ELR (cell line): ENCODE data around the gene CPSF4.

Experiments used
- DNase-seq: peaks from one replicate; pipeline ENCODE4 v3.0.0-alpha.2; 2015; ENCODE audit warnings: low read depth

CPSF4 gene

GRCh38 chr7:99448855-99449254, 10.1 kb downstream of the CPSF4 start:
- no peak for DNase-seq

GRCh38 chr7:99449326-99449725, 10.6 kb downstream of the CPSF4 start:
- no peak for DNase-seq

GRCh38 chr7:99451936-99452335, 13.2 kb downstream of the CPSF4 start:
- DNase-seq = no peak

DNA sequence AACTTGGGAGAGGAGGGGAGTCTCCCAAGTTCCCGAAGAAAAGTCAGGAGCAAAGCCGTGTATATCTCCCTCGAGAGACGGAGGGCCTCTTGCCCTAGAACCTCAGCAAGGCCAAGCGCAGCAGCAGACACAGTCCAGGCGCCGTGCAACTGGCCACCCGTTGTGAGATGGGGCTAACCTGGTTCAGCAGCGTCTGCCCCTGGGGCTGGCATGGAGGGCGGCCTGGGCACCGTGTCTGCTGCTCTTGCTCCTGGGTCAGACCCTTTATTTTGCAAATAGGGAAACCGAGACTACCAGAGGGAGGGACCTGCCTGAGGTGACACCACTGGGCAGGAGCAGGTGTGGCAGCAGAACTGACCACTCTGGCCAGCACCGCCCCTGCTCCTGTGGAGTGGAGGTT, 13.8 kb downstream of the CPSF4 start:
- DNase-seq = no peak

- DNase-seq = no peak
These were observed 14.4 kb downstream of the CPSF4 start for GRCh38 chr7:99453105-99453504.

DNA sequence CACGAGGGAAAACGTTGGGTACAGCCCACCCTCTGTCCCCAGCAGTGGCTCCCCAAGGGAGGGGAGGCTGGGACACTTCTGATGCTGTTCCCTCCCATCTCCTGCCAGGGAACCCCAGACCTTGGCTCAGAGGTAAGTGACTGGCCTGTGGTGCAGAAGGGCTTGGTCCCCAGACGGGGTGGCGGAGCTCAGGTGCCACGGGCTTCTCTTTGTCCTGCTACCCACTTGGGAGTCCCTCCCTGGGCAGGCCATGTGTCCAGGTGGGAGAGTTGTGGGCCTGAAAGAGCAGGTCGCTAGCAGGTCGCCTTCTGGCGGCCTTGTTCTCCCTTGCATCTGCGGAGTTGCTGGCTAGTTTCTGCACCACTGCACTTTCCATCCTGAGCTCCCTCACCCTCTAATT, 17.1 kb downstream of the CPSF4 start:
- no peak for DNase-seq

DNA sequence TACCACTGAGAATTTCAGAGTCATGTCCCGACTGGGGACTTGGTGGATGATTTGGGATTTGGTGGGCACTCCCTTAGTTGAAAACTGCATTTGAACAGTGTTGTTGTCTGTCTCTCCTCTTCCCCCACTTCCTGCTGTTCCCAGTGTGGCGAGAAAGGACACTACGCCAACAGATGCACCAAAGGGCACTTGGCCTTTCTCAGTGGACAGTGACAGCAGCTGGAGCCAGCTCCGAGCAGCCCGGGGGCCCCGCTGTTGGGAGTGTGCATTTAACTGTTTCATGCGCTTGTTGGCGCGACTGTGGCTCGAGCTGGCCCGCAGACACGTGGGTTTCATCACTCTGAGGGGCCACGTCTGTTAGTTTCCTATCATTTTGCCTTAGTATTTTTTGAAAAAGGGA, 17.5 kb downstream of the CPSF4 start:
- DNase-seq = no peak

- no peak for DNase-seq
These were observed 18.4 kb downstream of the CPSF4 start for GRCh38 chr7:99457050-99457649.

DNA sequence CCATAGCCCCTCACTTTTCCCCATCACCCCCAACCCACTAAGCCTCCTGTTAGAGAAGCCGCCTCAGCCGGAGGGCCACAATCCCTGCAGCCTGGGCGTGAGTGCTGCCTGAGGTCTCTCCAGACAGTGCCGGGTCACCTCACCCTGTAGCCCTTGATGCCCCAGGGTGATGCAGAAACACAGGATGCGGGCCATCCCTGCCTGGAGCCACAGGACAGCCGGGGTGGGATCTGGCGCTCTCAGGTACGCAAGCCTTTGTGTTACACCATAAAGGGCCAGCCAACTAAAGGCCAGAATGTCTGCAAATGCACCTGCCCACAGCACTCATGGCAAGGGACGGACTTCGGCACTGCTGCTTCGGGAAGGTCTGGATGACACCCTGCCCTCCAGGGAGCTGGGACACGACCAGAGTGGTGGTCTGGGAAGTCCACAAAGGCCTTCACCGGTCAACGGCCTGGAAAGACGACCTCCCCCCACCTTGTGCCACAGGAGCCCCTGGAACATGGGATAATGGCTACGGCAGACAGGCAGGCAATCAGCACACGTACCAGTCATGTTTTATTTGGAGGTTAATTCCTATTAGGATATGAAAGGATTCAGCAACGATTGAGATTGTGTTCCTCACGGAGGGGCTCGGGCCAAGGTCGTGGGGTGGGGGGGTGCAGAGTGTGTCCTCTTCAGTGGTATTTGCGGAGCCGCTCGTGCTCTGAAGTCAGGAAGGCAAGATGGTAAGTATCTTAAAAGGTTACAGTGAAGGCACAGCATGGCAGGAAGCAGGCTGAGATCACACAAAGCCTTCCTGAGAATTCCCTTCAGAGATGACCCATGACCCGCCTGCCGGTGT, 19.1 kb downstream of the CPSF4 start:
- DNase-seq = no peak

- DNase-seq = peak; percentile 62
These were observed 20.3 kb downstream of the CPSF4 start for GRCh38 chr7:99459087-99459486.

GRCh38 chr7:99460651-99461050, 21.9 kb downstream of the CPSF4 start:
- no peak for DNase-seq

GRCh38 chr7:99461221-99461620, 22.5 kb downstream of the CPSF4 start:
- DNase-seq = peak; percentile 27

DNA sequence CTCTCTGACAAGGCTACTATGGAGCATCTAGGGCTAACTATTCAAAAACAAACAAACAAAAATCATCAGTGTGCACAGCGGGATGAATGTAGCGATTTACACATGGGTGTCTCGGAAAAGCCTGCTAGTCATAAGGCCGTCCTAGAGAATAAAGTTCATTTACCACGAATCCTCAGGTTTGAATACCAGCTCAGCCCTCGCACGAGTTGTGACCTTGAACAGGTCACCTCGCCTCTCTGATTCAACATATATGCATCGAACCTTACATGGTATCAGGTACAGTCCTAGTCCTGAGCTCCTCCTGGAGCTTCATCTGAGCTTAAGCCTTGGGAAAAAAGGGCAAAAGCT, 26.7 kb downstream of the CPSF4 start:
- DNase-seq = no peak

GRCh38 chr7:99468336-99468918, 29.7 kb downstream of the CPSF4 start:
- DNase-seq = no peak

DNA sequence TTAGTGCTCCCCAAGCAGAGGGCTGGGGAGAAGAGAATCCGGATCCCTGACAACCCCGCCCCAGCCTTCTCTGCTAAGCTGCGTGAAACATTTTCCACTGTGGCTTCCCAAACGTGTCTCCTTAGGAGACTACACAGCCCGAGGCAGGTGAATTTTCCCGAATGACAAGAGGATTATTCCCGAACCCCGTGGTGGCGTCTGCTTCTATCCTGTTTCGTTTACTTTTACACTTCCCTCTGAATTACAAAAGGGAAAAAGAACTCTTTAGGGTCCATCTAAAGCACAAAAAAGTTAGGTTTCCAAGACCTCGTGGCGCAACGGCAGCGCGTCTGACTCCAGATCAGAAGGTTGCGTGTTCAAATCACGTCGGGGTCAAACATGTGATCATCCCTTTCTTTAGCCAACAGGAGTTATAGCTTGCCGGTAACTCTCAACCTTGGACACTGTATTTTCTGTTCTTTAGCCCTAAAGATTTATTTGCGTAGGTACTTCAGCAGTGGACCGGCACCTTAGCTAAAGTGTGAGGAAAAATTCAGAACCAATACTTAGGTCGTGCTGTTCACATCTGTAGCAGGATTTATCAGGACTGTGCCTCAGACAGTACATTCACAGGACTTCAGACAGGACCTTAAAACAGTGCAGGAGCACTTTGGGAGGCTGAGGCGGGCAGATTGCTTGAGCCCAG, 30.8 kb downstream of the CPSF4 start:
- DNase-seq = peak; percentile 40

- peak; percentile 96 for DNase-seq
These were observed 34.0 kb downstream of the CPSF4 start, which contains the start of gene ZNF789 for GRCh38 chr7:99472561-99473314. TSS of gene ZNF789 (plus strand) at chr7:99472890. CDS start at chr7:99476457, 3,567 bp downstream.

DNA sequence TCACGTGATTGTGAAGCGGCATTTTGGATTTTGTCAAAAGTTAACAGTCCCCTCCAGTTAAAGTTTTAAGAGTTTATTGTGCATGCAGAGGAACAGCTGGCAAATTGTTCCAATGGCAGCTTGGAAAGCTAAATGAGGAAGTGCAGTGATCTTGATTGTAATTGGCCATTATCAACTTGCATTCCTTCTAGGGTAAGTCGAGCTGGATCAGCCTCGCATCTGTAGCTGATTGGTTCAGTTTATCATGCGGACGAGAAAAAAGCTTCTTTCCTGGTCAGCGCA, 34.5 kb downstream of the CPSF4 start:
- peak; percentile 70 for DNase-seq

GRCh38 chr7:99476107-99476506, 37.4 kb downstream of the CPSF4 start:
- no peak for DNase-seq

- no peak for DNase-seq
These were observed 40.0 kb downstream of the CPSF4 start for GRCh38 chr7:99478464-99479440.

DNA sequence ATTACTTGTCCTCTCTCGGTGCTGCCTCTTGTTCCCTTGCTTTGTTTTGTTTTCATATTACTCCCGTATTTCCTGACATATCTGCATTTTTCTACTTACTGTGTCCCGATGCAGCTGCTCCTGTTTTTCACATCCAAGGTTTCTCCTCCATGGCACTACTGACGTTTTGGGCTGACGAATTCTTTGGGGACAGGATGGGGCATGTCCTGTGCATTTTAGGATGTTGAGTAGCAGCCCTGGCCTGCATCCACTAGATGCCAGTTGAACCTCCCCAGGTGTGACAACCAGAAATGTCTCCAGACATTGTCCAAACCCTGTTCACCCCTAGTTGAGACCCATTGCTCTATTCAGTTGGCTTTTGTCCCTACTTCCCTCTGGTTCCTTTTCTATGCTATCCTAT, 46.4 kb downstream of the CPSF4 start:
- no peak for DNase-seq

- no peak for DNase-seq
These were observed 50.5 kb downstream of the CPSF4 start for GRCh38 chr7:99489235-99489634.
